VCaP (cell line): ENCODE results near the gene DAZAP1.

ENCODE experiments used
- H3K27ac ChIP-seq: fragments of 450-650 bp; 2 replicates; pipeline ENCODE4 v1.5.1; 2017
- CTCF ChIP-seq: fragments of 450-650 bp; conservative IDR thresholded peaks from 2 replicates; pipeline ENCODE4 v1.5.1; 2017; ENCODE audit warnings: mild to moderate bottlenecking, moderate library complexity

DAZAP1 gene

DNA sequence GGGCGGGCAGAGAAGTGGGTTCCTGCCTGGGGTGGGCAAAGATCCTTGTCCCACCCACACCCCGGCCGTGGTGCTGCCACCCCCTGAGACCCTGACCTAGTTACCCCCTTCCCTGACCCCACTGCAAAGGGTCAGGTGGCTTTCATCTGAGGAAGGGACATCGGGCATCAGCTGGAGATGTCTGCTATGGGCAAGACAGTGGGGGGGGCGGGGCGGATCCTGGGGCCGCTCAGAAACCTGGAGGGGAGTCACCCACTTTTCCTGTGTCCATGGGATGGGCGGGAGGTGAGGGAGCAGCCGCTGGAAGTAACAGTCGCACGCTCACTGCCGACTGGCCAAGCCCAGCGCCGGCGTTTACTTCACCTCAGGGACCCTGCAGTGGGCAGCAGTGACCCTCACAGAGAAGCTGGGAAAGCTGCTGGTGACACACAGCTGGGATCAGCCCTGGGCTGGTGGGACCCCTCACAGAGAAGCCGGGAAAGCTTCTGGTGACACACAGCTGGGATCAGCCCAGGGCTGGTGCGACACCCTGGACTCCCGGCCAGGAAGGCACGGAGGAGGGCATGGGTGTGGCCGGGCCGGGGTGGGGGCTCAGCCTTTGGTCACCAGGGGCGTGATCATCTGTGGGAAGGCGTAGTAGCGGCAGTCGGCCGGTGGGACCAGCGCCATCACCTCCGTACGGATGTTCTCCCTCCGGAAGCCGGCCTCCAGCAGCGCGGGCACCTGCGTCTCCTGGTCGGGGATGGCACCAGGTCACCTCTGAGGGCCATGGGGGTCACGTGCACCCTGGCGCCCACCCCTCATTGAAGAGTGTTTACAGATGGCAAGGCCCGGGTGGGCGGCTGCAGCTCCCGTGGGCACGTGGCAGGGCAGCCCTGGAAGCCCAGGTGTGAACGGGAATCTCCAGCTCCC lies 10.4 kb upstream of the DAZAP1 start:
- no peak for TF ChIP-seq CTCF

GRCh38 chr19:1397838-1398237 lies 9.5 kb upstream of the DAZAP1 start:
- H3K27ac ChIP-seq: no peak overlapping the region
- no peak for TF ChIP-seq CTCF

More for the DNA sequence above, 10.4 kb upstream of the DAZAP1 start:
- H3K27ac ChIP-seq: no peak overlapping the region

DNA sequence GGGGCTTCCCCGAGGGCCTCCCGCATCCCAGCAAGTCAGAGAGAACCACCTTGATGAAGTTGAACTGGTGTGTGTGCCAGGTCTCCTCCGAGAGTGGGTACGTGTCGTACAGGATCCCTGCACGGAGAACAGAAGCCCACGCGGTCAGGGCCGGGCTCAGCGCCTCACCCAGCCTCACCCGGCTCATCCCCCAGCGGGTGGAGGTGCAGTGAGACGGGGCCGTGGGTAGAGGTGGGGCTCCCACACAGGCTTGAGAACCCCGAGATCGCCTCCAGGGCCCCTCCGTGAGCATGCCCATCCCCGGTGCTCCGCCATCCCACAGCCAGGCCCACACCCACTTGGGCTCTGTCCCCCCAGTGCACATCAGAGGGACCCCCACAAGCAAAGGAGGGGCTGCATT lies 8.3 kb upstream of the DAZAP1 start:
- H3K27ac ChIP-seq: no peak overlapping the region
- TF ChIP-seq CTCF: no peak

DNA sequence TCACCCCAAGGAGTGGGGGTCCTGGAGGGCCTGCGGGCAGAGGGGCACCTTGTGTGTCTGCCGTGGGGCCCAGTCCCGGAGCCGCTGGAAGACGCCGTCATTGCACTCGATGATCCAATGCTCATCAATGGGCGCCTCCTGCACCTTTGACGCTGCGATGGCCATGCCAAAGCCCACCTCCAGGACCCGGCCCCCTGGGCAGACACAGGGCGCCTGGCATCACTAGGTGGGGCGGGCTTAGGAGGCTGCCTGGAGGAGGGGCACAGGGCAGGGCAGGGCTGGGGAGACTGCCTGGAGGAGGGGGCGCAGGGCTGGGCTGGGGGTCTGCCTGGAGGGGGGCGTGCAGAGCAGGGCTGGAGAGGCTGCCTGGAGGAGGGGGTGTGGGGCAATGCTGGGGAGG lies 7.6 kb upstream of the DAZAP1 start:
- H3K27ac ChIP-seq: peak overlapping the region; percentile 82; the same call in 1 of the 2 replicates

DNA sequence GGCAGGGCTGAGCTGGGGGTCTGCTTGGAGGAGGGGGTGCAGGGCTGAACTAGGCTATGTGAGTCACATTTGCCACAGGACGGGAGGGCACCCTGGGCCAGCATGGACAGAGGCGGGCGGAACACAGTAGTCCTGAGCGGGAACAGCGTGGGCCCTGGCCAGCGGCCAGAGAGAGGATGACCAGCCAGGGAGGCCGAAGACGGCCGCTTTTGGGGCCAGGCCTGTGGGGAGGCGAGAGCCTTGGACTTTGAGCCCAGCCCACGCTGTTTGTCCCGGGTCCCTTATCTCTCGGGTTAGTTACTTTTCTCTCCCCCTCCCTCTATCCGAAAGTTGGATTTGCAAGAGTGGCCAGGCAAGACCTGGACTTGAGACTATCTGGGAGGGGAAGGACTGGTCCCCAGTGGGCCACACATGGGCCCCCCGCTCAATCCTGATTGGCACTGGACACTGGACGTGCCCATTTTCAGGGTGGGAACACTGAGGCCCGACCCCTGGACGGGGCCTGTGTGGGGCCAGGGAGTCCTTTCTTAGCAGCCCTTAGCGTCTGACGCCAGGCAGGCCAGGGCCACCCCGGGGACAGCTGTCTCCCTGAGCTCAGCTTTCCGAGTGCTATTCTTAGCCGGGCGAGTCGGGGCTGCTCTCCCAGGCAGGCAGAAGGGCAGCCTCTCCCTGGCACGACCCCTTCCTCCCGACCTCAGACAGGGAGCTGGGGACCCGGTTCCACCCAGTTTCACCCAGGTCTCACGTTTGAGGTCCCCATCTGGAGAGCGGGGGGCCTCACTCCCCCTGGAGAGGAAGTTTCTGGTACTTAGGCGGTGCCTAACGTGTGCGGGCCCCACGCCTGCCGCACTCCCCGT lies 6.9 kb upstream of the DAZAP1 start:
- no peak for TF ChIP-seq CTCF
- H3K27ac ChIP-seq: peak overlapping the region; percentile 82

More for the DNA sequence above, 7.6 kb upstream of the DAZAP1 start:
- no peak for TF ChIP-seq CTCF

DNA sequence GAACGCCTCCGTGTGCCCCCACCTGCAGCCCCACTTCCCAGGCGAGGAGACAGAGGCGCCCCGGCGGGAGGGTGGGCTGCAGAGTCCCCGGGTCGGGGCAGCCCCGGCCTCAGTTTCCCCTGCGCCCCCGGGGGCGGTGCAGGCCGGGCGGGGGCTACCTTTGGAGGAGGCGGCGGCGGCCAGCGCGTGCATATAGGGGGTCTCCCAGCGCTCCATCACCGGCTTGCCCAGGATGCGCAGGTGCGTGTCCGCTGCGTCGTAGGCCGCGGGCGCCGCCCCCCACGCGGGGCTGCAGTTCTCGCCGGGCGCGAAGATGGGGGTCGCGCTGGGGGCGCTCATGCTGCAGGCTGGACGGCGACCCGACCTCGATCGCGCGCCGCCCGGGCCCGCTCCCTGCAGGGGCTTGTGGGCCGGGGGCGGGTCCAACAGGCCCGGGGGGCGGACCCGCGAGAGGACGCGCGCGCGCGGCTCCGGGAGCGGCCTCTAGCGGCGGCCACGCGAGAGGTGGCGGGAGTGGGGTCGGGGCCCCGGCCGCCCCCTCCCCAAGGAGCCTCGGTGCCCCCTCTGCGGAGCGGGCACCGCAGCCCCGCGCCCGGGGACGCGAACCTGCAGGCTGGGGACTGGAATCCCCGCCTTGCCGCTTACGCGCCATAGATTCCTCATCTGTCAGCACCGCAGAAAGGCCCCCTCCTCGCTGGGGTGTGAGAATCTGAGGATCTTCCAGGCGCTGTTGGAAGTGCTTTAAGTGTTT lies 6.1 kb upstream of the DAZAP1 start, which contains the start of gene GAMT:
Gene GAMT (minus strand): TSS at position 405 of the 751 bp plus-strand sequence. CDS start 66 bp downstream, at position 339.
- H3K27ac ChIP-seq: peak within 1 kb of the TSS; percentile 82
- TF ChIP-seq CTCF: peak; percentile 86

GRCh38 chr19:1401889-1402217 lies 5.5 kb upstream of the DAZAP1 start:
- peak overlapping the region; percentile 82 for H3K27ac ChIP-seq
- no peak for TF ChIP-seq CTCF
